Cardiac muscle cell (in vitro differentiated cells and primary cell): Measurements from ENCODE around the gene NPTX2. TPM values are rescaled to one million over a fixed set of nuclear protein-coding genes. Genes with fewer than 3 reads are reported as not detected.

Experiments
- DNase-seq, 2 donors: peaks; one replicate each; pipeline versions ENCODE4 v3.0.0 to v3.0.0-alpha.2; 2010 to 2017; ENCODE audit warnings: low read depth in 1 of 2, low spot score in 1 of 2
- H3K27ac ChIP-seq: fragments of 200-600 bp; sonication (generic); 2 replicates; pipeline ENCODE4 v1.5.1; 2016
- H3K27me3 ChIP-seq: fragments of 200-600 bp; sonication (generic); 2 replicates; pipeline ENCODE4 v1.6.0; 2016; ENCODE audit warnings: control low read depth
- H3K36me3 ChIP-seq: fragments of 200-600 bp; sonication (generic); 2 replicates; pipeline ENCODE4 v1.5.1; 2016; ENCODE audit warnings: control low read depth
- H3K4me1 ChIP-seq: fragments of 200-600 bp; sonication (generic); 2 replicates; pipeline ENCODE4 v1.8.1; 2017; ENCODE audit warnings: low read depth, mild to moderate bottlenecking, mixed run types
- H3K4me3 ChIP-seq: fragments of 200-600 bp; sonication (generic); 2 replicates; pipeline ENCODE4 v1.5.1; 2016; ENCODE audit warnings: mild to moderate bottlenecking
- H3K9me3 ChIP-seq: fragments of 200-600 bp; sonication (generic); 2 replicates; pipeline ENCODE4 v1.5.1; 2017; ENCODE audit warnings: low read depth, mild to moderate bottlenecking, control low read depth
- CTCF ChIP-seq: IDR thresholded peaks from 2 replicates; pipeline ENCODE4 v1.5.1; 2012; ENCODE audit warnings: low read depth, mild to moderate bottlenecking, low read length
- polyA plus RNA-seq: library from polyadenylated mRNA; unstranded; fragments of >200 nt; fragmentation: Nextera tagmentation; extraction: Ambion mirVana; gene quantifications from 2 replicates; pipeline ENCODE4 v1.2.1, GENCODE V29; 2016
- total RNA-seq: library from RNA; depleted of rRNA; stranded (reverse); fragments of >200 nt; gene quantifications from 2 replicates; pipeline ENCODE4 v1.2.3, GENCODE V29; 2016

The NPTX2 gene
- total and polyA plus RNA-seq, 2 experiments from 2014 or later = not detected

GRCh38 chr7:98603399-98603788, 13.7 kb upstream of the NPTX2 start:
- H3K9me3 ChIP-seq = no peaks in the 10 kb centered on the region
- DNase-seq = no peak
- no peaks in the 10 kb centered on the region for H3K36me3 ChIP-seq
- no peak overlapping the region for H3K27ac ChIP-seq
- H3K4me1 ChIP-seq = no peaks in the 10 kb centered on the region
- H3K4me3 ChIP-seq = no peak overlapping the region
- no peak for TF ChIP-seq CTCF
- H3K27me3 ChIP-seq = peaks cover 2% of the 10 kb centered on the region

- Histone ChIP-seq H3K4me1 (no peaks in the 10 kb centered on the region), H3K36me3 (no peaks in the 10 kb centered on the region), H3K27me3 (peaks cover 66% of the 10 kb centered on the region), H3K4me3 (no peak overlapping the region), H3K27ac (no peak overlapping the region), H3K9me3 (no peaks in the 10 kb centered on the region)
- no peak for TF ChIP-seq CTCF
- DNase-seq = peak; percentile 40 to 76
These were observed 3.3 kb upstream of the NPTX2 start for GRCh38 chr7:98613601-98614425.

- H3K36me3 ChIP-seq = no peaks in the 10 kb centered on the region
- H3K27ac ChIP-seq = no peak overlapping the region
- no peak for TF ChIP-seq CTCF
- no peaks in the 10 kb centered on the region for H3K9me3 ChIP-seq
- H3K4me3 ChIP-seq = peak overlapping the region; percentile 22
- no peaks in the 10 kb centered on the region for H3K4me1 ChIP-seq
- DNase-seq = no peak
- peaks cover 79% of the 10 kb centered on the region for H3K27me3 ChIP-seq
These were observed 569 bp upstream of the NPTX2 start for GRCh38 chr7:98616381-98617050.

GRCh38 chr7:98617960-98618418, 904 bp downstream of the NPTX2 start:
- H3K4me3 ChIP-seq = no peak overlapping the region
- TF ChIP-seq CTCF = no peak
- no peaks in the 10 kb centered on the region for H3K4me1 ChIP-seq
- DNase-seq = no peak
- peaks cover 85% of the 10 kb centered on the region for H3K27me3 ChIP-seq
- H3K9me3 ChIP-seq = no peaks in the 10 kb centered on the region
- H3K27ac ChIP-seq = no peak overlapping the region
- no peaks in the 10 kb centered on the region for H3K36me3 ChIP-seq

GRCh38 chr7:98618786-98619185, 1.7 kb downstream of the NPTX2 start:
- H3K36me3 ChIP-seq = no peaks in the 10 kb centered on the region
- no peak overlapping the region for H3K27ac ChIP-seq
- DNase-seq = no peak
- no peaks in the 10 kb centered on the region for H3K4me1 ChIP-seq
- H3K27me3 ChIP-seq = peaks cover 84% of the 10 kb centered on the region
- TF ChIP-seq CTCF = no peak
- H3K4me3 ChIP-seq = no peak overlapping the region
- H3K9me3 ChIP-seq = no peaks in the 10 kb centered on the region
